ENCODE measurements around the gene TNK1.

GRCh38 chr17:7393613-7394451 lies 12.9 kb downstream of the TNK1 start:
- TF ChIP-seq REST (IDR thresholded peaks at IDR 0.05; ENCODE audit: insufficient read depth in 1 of 2, low read depth in 2 of 2, low read length in 2 of 2): no peak
- TF ChIP-seq POLR2AphosphoS5 (IDR thresholded peaks at IDR 0.05; ENCODE audit: low read depth, low read length): no peak

Data from PFSK-1 (cell line).